OCI-LY3 (cell line): ENCODE data around the gene NVL.
"Not testable (repeated sequence)": the region's sequence is repeated elsewhere in the genome, so short reads cannot be mapped to it uniquely, and the experiment has no call there.

Experiments used
- H2AFZ ChIP-seq: fragments of 200-600, 300-600 bp; shearing (Covaris generic); 2 replicates; pipeline ENCODE4 v1.6.0; 2014; ENCODE audit warnings: antibody characterized with exemption, low read depth, low read length
- H3K27ac ChIP-seq: fragments of 200-600, 300-600 bp; sonication (generic); 2 replicates; pipeline ENCODE4 v1.5.1; 2014; ENCODE audit warnings: mild to moderate bottlenecking, low read length, moderate library complexity, mixed read lengths
- H3K27me3 ChIP-seq: fragments of 200-600, 300-600 bp; sonication (generic); 2 replicates; pipeline ENCODE4 v1.6.1; 2014; ENCODE audit warnings: low read depth, low read length, mixed read lengths
- H3K36me3 ChIP-seq: fragments of 200-600, 300-600 bp; sonication (generic); replicated peaks from 2 replicates; pipeline ENCODE3; 2014; ENCODE audit warnings: low read depth, low read length, mixed read lengths
- H3K4me1 ChIP-seq: fragments of 300-600, 200-600 bp; sonication (generic); 2 replicates; pipeline ENCODE4 v1.6.1; 2014; ENCODE audit warnings: low read length, mixed read lengths
- H3K4me2 ChIP-seq: fragments of 200-600, 300-600 bp; sonication (generic); 2 replicates; pipeline ENCODE4 v1.6.1; 2014; ENCODE audit warnings: low read length, mixed read lengths
- H3K4me3 ChIP-seq: fragments of 300-600, 200-600 bp; sonication (generic); 2 replicates; pipeline ENCODE4 v1.5.1; 2014; ENCODE audit warnings: antibody characterized with exemption, mild to moderate bottlenecking, low read length, moderate library complexity
- H3K79me2 ChIP-seq: fragments of 300-600, 200-600 bp; shearing (Covaris generic); 2 replicates; pipeline ENCODE4 v1.6.1; 2014; ENCODE audit warnings: mild to moderate bottlenecking, low read length, mixed read lengths
- H3K9ac ChIP-seq: fragments of 300-600, 200-600 bp; shearing (Covaris generic); 2 replicates; pipeline ENCODE4 v1.6.0; 2014; ENCODE audit warnings: mild to moderate bottlenecking, low read length, moderate library complexity
- H3K9me3 ChIP-seq: fragments of 200-600, 300-600 bp; shearing (Covaris generic); 2 replicates; pipeline ENCODE4 v1.6.1; 2014; ENCODE audit warnings: low read length, mixed read lengths; ENCODE audit not compliant: insufficient read depth
- H4K20me1 ChIP-seq: fragments of 200-600, 300-600 bp; sonication (generic); 2 replicates; pipeline ENCODE4 v1.6.1; 2016; ENCODE audit warnings: low read length, mixed read lengths; ENCODE audit not compliant: insufficient read depth
- CTCF ChIP-seq: fragments of 200-600, 300-600 bp; sonication (generic); IDR thresholded peaks from 2 replicates; pipeline ENCODE4 v1.5.1; 2014; ENCODE audit warnings: antibody characterized with exemption, low read length, low read depth
- EZH2phosphoT487 ChIP-seq: fragments of 200-600 bp; shearing (Covaris generic); IDR thresholded peaks from 2 replicates; pipeline ENCODE4 v1.6.1; 2018; ENCODE audit warnings: antibody characterized with exemption, mixed run types, low read depth

Gene NVL

GRCh38 chr1:224212618-224213061 lies 117.3 kb downstream of the NVL start:
- Histone ChIP-seq H3K9me3 (no peaks in the 10 kb centered on the region), H3K79me2 (no peaks in the 10 kb centered on the region), H3K4me1 (peaks cover 32% of the 10 kb centered on the region), H3K4me3 (no peak overlapping the region), H3K9ac (no peak overlapping the region), H2AFZ (no peak overlapping the region), H3K27ac (no peak overlapping the region), H4K20me1 (no peaks in the 10 kb centered on the region), H3K36me3 (no peaks in the 10 kb centered on the region), H3K4me2 (no peak overlapping the region), H3K27me3 (no peaks in the 10 kb centered on the region)
- no peak for TF ChIP-seq CTCF
- no peak for TF ChIP-seq EZH2phosphoT487

- H3K9ac ChIP-seq = no peak overlapping the region
- no peak overlapping the region for H3K4me2 ChIP-seq
- TF ChIP-seq CTCF (no peak), EZH2phosphoT487 (no peak)
- no peaks in the 10 kb centered on the region for H3K9me3 ChIP-seq
- no peak overlapping the region for H3K4me3 ChIP-seq
- H3K79me2 ChIP-seq = no peaks in the 10 kb centered on the region
- no peaks in the 10 kb centered on the region for H3K27me3 ChIP-seq
- H3K4me1 ChIP-seq = peaks cover 37% of the 10 kb centered on the region
- no peak overlapping the region for H3K27ac ChIP-seq
- H2AFZ ChIP-seq = no peak overlapping the region
- no peaks in the 10 kb centered on the region for H3K36me3 ChIP-seq
- H4K20me1 ChIP-seq = no peaks in the 10 kb centered on the region
Measured at GRCh38 chr1:224211206-224211962, 118.6 kb downstream of the NVL start.

GRCh38 chr1:224205931-224206538 lies 123.9 kb downstream of the NVL start:
- H3K4me1 ChIP-seq = peaks cover 58% of the 10 kb centered on the region
- H3K9me3 ChIP-seq, H3K79me2 ChIP-seq, H4K20me1 ChIP-seq, H3K27me3 ChIP-seq, H3K36me3 ChIP-seq: not testable (repeated sequence)
- H2AFZ ChIP-seq = 0 out of 2 replicates have a peak overlapping the region, but pooled peaks have one; percentile 5
- peak overlapping the region; percentile 7; the same call in 1 of the 2 replicates for H3K9ac ChIP-seq
- H3K4me3 ChIP-seq = 0 out of 2 replicates have a peak overlapping the region, but pooled peaks have one; percentile 6
- peak overlapping the region; percentile 43 for H3K4me2 ChIP-seq
- H3K27ac ChIP-seq = peak overlapping the region; percentile 46

- Histone ChIP-seq H3K4me3 (peak overlapping the region; percentile 39; the same call in 1 of the 2 replicates), H3K27ac (peak overlapping the region; percentile 46), H2AFZ (0 out of 2 replicates have a peak overlapping the region, but pooled peaks have one; percentile 5), H3K79me2 (no peaks in the 10 kb centered on the region), H4K20me1 (no peaks in the 10 kb centered on the region), H3K36me3 (no peaks in the 10 kb centered on the region), H3K9ac (peak overlapping the region; percentile 7; the same call in 1 of the 2 replicates), H3K27me3 (no peaks in the 10 kb centered on the region), H3K4me1 (peaks cover 58% of the 10 kb centered on the region), H3K4me2 (peak overlapping the region; percentile 43), H3K9me3 (no peaks in the 10 kb centered on the region)
- TF ChIP-seq EZH2phosphoT487 (no peak), CTCF (no peak)
Measured at GRCh38 chr1:224205438-224205840, 124.5 kb downstream of the NVL start.
